GM12891 (cell line): ENCODE data around the gene RNF186.

Experiments
- PAX5 ChIP-seq: IDR thresholded peaks from 2 replicates; pipeline ENCODE4 v1.6.1; 2011; ENCODE audit warnings: low read length, moderate library complexity, mild to moderate bottlenecking; ENCODE audit not compliant: insufficient read depth, severe bottlenecking
- POLR2A ChIP-seq: IDR thresholded peaks from 2 replicates; pipeline ENCODE4 v1.6.1; 2011; ENCODE audit warnings: low read depth, low read length, control low read depth
- POLR2AphosphoS5 ChIP-seq: IDR thresholded peaks from 2 replicates; pipeline ENCODE4 v1.6.1; 2011; ENCODE audit warnings: low read depth, low read length, control low read depth
- POU2F2 ChIP-seq: IDR thresholded peaks from 2 replicates; pipeline ENCODE4 v1.6.1; 2011; ENCODE audit warnings: low read depth, mild to moderate bottlenecking, control low read depth, low read length, moderate library complexity
- SPI1 ChIP-seq: IDR thresholded peaks from 2 replicates; pipeline ENCODE4 v1.6.1; 2011; ENCODE audit warnings: low read depth, low read length, control low read depth
- TAF1 ChIP-seq: IDR thresholded peaks from 2 replicates; pipeline ENCODE4 v1.6.1; 2011; ENCODE audit warnings: low read depth, low read length, control low read depth

- TF ChIP-seq PAX5 (no peak), TAF1 (no peak), POLR2AphosphoS5 (no peak), POLR2A (no peak), SPI1 (no peak), POU2F2 (no peak)
Measured at GRCh38 chr1:19835578-19835977, 20.5 kb upstream of the RNF186 start.
